Renal cortex interstitium (tissue), 3 donors: ENCODE measurements around the gene SEMA5A. TPM values are rescaled to one million over a fixed set of nuclear protein-coding genes. Genes with fewer than 3 reads are reported as not detected.

ENCODE experiments used
- polyA plus RNA-seq, 3 donors: library from polyadenylated mRNA; unstranded; fragments of 120-200 nt; gene quantifications; one replicate each; pipeline ENCODE4 v1.2.1, GENCODE V29; 2013; ENCODE audit not compliant: insufficient read length in 3 of 3

The SEMA5A gene
- polyA plus RNA-seq, 3 donors = 37.3 to 47.1 (median 44.4) TPM

Other genes starting within 250 kb of the SEMA5A start
- under 1 TPM in 2 of 3 donors, not detected in 1; 0.10 to 0.30 TPM for gene TAS2R1, start 84.3 kb upstream of the SEMA5A start, polyA plus RNA-seq